ENCODE results near the gene PALM3.
"Not testable (repeated sequence)": the region's sequence is repeated elsewhere in the genome, so short reads cannot be mapped to it uniquely, and the experiment has no call there.

PALM3 gene

GRCh38 chr19:14058182-14059092 lies 3.4 kb downstream of the PALM3 start:
- DNase-seq: no peak

GRCh38 chr19:14056741-14057356 lies 5.0 kb downstream of the PALM3 start:
- DNase-seq: no peak

GRCh38 chr19:14056069-14056666 lies 5.7 kb downstream of the PALM3 start:
- no peak for DNase-seq

- no peak for DNase-seq
Measured at GRCh38 chr19:14055396-14055795, 6.5 kb downstream of the PALM3 start.

- no peak for DNase-seq
Measured at GRCh38 chr19:14054721-14055120, 7.2 kb downstream of the PALM3 start.

- no peak for DNase-seq
Measured at GRCh38 chr19:14054099-14054498, 7.8 kb downstream of the PALM3 start.

- no peak for DNase-seq
Measured at GRCh38 chr19:14053500-14053899, 8.4 kb downstream of the PALM3 start.

- DNase-seq: no peak
Measured at GRCh38 chr19:14053032-14053431, 8.8 kb downstream of the PALM3 start.

GRCh38 chr19:14052470-14052869 lies 9.4 kb downstream of the PALM3 start:
- DNase-seq: no peak

GRCh38 chr19:14051980-14052379 lies 9.9 kb downstream of the PALM3 start:
- DNase-seq: no peak

- DNase-seq: not testable (repeated sequence)
Measured at GRCh38 chr19:14050961-14051360, 10.9 kb downstream of the PALM3 start.

GRCh38 chr19:14050512-14050911 lies 11.4 kb downstream of the PALM3 start:
- no peak for DNase-seq

GRCh38 chr19:14048443-14049153 lies 13.3 kb downstream of the PALM3 start:
- peak; percentile 68 for DNase-seq

- DNase-seq: not testable (repeated sequence)
Measured at GRCh38 chr19:14047866-14048265, 14.0 kb downstream of the PALM3 start.

GRCh38 chr19:14042659-14043608 lies 18.9 kb downstream of the PALM3 start:
- peak; percentile 73 for DNase-seq

- DNase-seq: no peak
Measured at GRCh38 chr19:14039181-14039580, 22.7 kb downstream of the PALM3 start.

- no peak for DNase-seq
Measured at GRCh38 chr19:14035706-14036105, 26.2 kb downstream of the PALM3 start.

- DNase-seq: not testable (repeated sequence)
Measured at GRCh38 chr19:14035159-14035558, 26.7 kb downstream of the PALM3 start.

GRCh38 chr19:14033946-14034345 lies 27.9 kb downstream of the PALM3 start:
- no peak for DNase-seq

GRCh38 chr19:14031719-14032480 lies 30.0 kb downstream of the PALM3 start, which contains the start of gene IL27RA:
Gene IL27RA (plus strand): TSS chr19:14031762. CDS start chr19:14031873, 111 bp downstream.
- DNase-seq: peak; percentile 86

All from CD4-positive, alpha-beta T cell treated with Interleukin-4 for 4 hours (primary cell).